Right cardiac atrium (tissue), 5 donors: ENCODE results near the gene TANGO6. TPM values are rescaled to one million over a fixed set of nuclear protein-coding genes. Genes with fewer than 3 reads are reported as not detected.

Experiments used
- ATAC-seq, 2 donors: fragments of 200-7000 bp; cut with Tn5 transposase; one replicate each; pipeline versions ENCODE4 v1.8.0 to v1.9.1; 2020; ENCODE audit warnings: moderate library complexity in 2 of 2, mild to moderate bottlenecking in 1 of 2
- DNase-seq, 3 donors: peaks; one replicate each; pipeline ENCODE4 v3.0.0-alpha.2; 2020
- H3K27ac ChIP-seq: one replicate; pipeline ENCODE4 v1.5.1; 2013; ENCODE audit warnings: mild to moderate bottlenecking, low read length, control low read depth, moderate library complexity
- H3K27me3 ChIP-seq: one replicate; pipeline ENCODE4 v1.6.1; 2013; ENCODE audit not compliant: control insufficient read depth, insufficient read depth
- H3K4me1 ChIP-seq: one replicate; pipeline ENCODE4 v1.6.1; 2013; ENCODE audit warnings: low read length; ENCODE audit not compliant: control insufficient read depth, insufficient read depth
- H3K4me3 ChIP-seq: one replicate; pipeline ENCODE4 v1.5.1; 2013; ENCODE audit warnings: low read length, control low read depth
- H3K9me3 ChIP-seq: one replicate; pipeline ENCODE4 v1.6.1; 2013; ENCODE audit warnings: low read length; ENCODE audit not compliant: control insufficient read depth
- WGBS: extraction: QIAGEN DNeasy Blood & Tissue Kit; methylation state at CpG from one replicate; pipeline ENCODE4 v1.1.7; 2013; 5-methylcytosine and 5-hydroxymethylcytosine counted together
- intact Hi-C, 4 donors: fragments of 100-400 bp; cut with DNase I; formaldehyde crosslinking; loops; one replicate each; pipeline versions ENCODE4 v1.11.0 to v1.14.0; 2022 to 2023
- polyA plus RNA-seq: library from polyadenylated mRNA; stranded (reverse); fragments of 200-250 nt; gene quantifications from one replicate; pipeline ENCODE4 v1.2.3, GENCODE V29; 2013
- total RNA-seq, 4 donors: library from RNA; stranded (reverse); fragmentation: NEBNext Ultra II Directional; extraction: Animal tissue kit (Norgen Biotek cat#: 25700); gene quantifications; one replicate each; pipeline ENCODE4 v1.2.1, GENCODE V29; 2021
- donor health status: healthy with polysubstance abuse.
- donor health status: DM: no; HTN: yes; CAD: no.
- donor health status: DM: no; HTN: no; CAD: no.
- donor health status: DM: no; HTN: yes; CAD: no; lungs with severe emphysema.
- donor health status: DM: yes; HTN: yes; CAD: no.

TANGO6 gene
- total and polyA plus RNA-seq, 5 donors, result 2.1 to 11.5 (median 9.7) TPM

- Histone ChIP-seq H3K4me3 (no peak overlapping the region), H3K9me3 (no peaks in the 10 kb centered on the region), H3K4me1 (no peaks in the 10 kb centered on the region), H3K27ac (no peak overlapping the region), H3K27me3 (no peaks in the 10 kb centered on the region)
- intact Hi-C loops, result no loop called here
- no peak for DNase-seq
- ATAC-seq, result no peak
These were observed 147.7 kb downstream of the TANGO6 start for GRCh38 chr16:68991075-68991474.

- no peaks in the 10 kb centered on the region for H3K4me1 ChIP-seq
- WGBS, result 72% methylated on average over 5 of the region's 5 CpGs
- no peak overlapping the region for H3K27ac ChIP-seq
- H3K9me3 ChIP-seq, result no peaks in the 10 kb centered on the region
- DNase-seq (no peak), ATAC-seq (no peak)
- H3K27me3 ChIP-seq, result no peaks in the 10 kb centered on the region
- no peak overlapping the region for H3K4me3 ChIP-seq
- intact Hi-C loops, result no loop called here
These were observed 149.2 kb downstream of the TANGO6 start for GRCh38 chr16:68992521-68992920.

- DNase-seq, result no peak
- Histone ChIP-seq H3K9me3 (no peaks in the 10 kb centered on the region), H3K4me3 (no peak overlapping the region), H3K4me1 (no peaks in the 10 kb centered on the region), H3K27ac (no peak overlapping the region), H3K27me3 (no peaks in the 10 kb centered on the region)
- intact Hi-C loops, result no loop called here
- no peak for ATAC-seq
- 80% methylated on average over 3 of the region's 3 CpGs for WGBS
These were observed 150.1 kb downstream of the TANGO6 start for GRCh38 chr16:68993456-68993855.

GRCh38 chr16:68993885-68994284 is 150.6 kb downstream of the TANGO6 start:
- Histone ChIP-seq H3K27ac (no peak overlapping the region), H3K9me3 (no peaks in the 10 kb centered on the region), H3K4me1 (no peaks in the 10 kb centered on the region), H3K27me3 (no peaks in the 10 kb centered on the region), H3K4me3 (no peak overlapping the region)
- WGBS, result 63% methylated on average over 1 of the region's 1 CpG
- ATAC-seq (no peak), DNase-seq (no peak)
- intact Hi-C loops, result no loop called here

- intact Hi-C loops, result no loop called here
- ATAC-seq (no peak), DNase-seq (no peak)
- Histone ChIP-seq H3K27ac (no peak overlapping the region), H3K9me3 (no peaks in the 10 kb centered on the region), H3K4me1 (no peaks in the 10 kb centered on the region), H3K4me3 (no peak overlapping the region), H3K27me3 (no peaks in the 10 kb centered on the region)
- 95% methylated on average over 1 of the region's 1 CpG for WGBS
These were observed 151.0 kb downstream of the TANGO6 start for GRCh38 chr16:68994324-68994723.

- no peak for DNase-seq
- Histone ChIP-seq H3K4me1 (no peaks in the 10 kb centered on the region), H3K4me3 (no peak overlapping the region), H3K27ac (no peak overlapping the region), H3K27me3 (no peaks in the 10 kb centered on the region), H3K9me3 (no peaks in the 10 kb centered on the region)
- ATAC-seq, result no peak
- intact Hi-C loops, result no loop called here
These were observed 151.7 kb downstream of the TANGO6 start for GRCh38 chr16:68995011-68995504.

GRCh38 chr16:68997564-68997963 is 154.2 kb downstream of the TANGO6 start:
- Histone ChIP-seq H3K9me3 (no peaks in the 10 kb centered on the region), H3K4me3 (no peak overlapping the region), H3K4me1 (no peaks in the 10 kb centered on the region), H3K27me3 (no peaks in the 10 kb centered on the region), H3K27ac (no peak overlapping the region)
- no peak for ATAC-seq
- intact Hi-C loops, result no loop called here
- DNase-seq, result no peak
- WGBS, result 93% methylated on average over 1 of the region's 1 CpG

- H3K9me3 ChIP-seq, result no peaks in the 10 kb centered on the region
- WGBS, result 98% methylated on average over 1 of the region's 1 CpG
- ATAC-seq, result no peak
- intact Hi-C loops, result no loop called here
- no peak for DNase-seq
- no peak overlapping the region for H3K4me3 ChIP-seq
- no peak overlapping the region for H3K27ac ChIP-seq
- no peaks in the 10 kb centered on the region for H3K4me1 ChIP-seq
- H3K27me3 ChIP-seq, result no peaks in the 10 kb centered on the region
These were observed 155.8 kb downstream of the TANGO6 start for GRCh38 chr16:68999114-68999513.

- H3K27me3 ChIP-seq, result no peaks in the 10 kb centered on the region
These were observed 160.2 kb downstream of the TANGO6 start for GRCh38 chr16:69003500-69003899.

GRCh38 chr16:69005641-69006355 is 162.5 kb downstream of the TANGO6 start:
- Histone ChIP-seq H3K4me3 (no peak overlapping the region), H3K4me1 (no peaks in the 10 kb centered on the region), H3K27me3 (no peaks in the 10 kb centered on the region), H3K27ac (no peak overlapping the region), H3K9me3 (no peaks in the 10 kb centered on the region)
- intact Hi-C loops, result no loop called here
- DNase-seq (no peak), ATAC-seq (no peak)
- WGBS, result 89% methylated on average over 5 of the region's 5 CpGs

More at GRCh38 chr16:69003500-69003899, 160.2 kb downstream of the TANGO6 start:
- WGBS, result 77% methylated on average over 1 of the region's 1 CpG
- H3K9me3 ChIP-seq, result no peaks in the 10 kb centered on the region
- no peak overlapping the region for H3K27ac ChIP-seq
- ATAC-seq (no peak), DNase-seq (no peak)
- H3K4me1 ChIP-seq, result no peaks in the 10 kb centered on the region
- H3K4me3 ChIP-seq, result no peak overlapping the region
- intact Hi-C loops, result no loop called here

- DNase-seq, result no peak
- Histone ChIP-seq H3K27ac (no peak overlapping the region), H3K4me3 (no peak overlapping the region), H3K27me3 (no peaks in the 10 kb centered on the region), H3K4me1 (no peaks in the 10 kb centered on the region), H3K9me3 (no peaks in the 10 kb centered on the region)
- intact Hi-C loops, result no loop called here
- ATAC-seq, result no peak
These were observed 169.6 kb downstream of the TANGO6 start for GRCh38 chr16:69012906-69013305.

GRCh38 chr16:69013991-69014390 is 170.7 kb downstream of the TANGO6 start:
- Histone ChIP-seq H3K9me3 (no peaks in the 10 kb centered on the region), H3K27me3 (no peaks in the 10 kb centered on the region), H3K4me1 (no peaks in the 10 kb centered on the region), H3K4me3 (no peak overlapping the region), H3K27ac (no peak overlapping the region)
- no peak for DNase-seq
- no peak for ATAC-seq
- intact Hi-C loops, result no loop called here
